KOPT-K1 (cell line): ENCODE data around the gene RMND5A.
"Not testable (repeated sequence)": the region's sequence is repeated elsewhere in the genome, so short reads cannot be mapped to it uniquely, and the experiment has no call there.

Experiments used
- H3K27ac ChIP-seq: fragments of 200-600 bp; sonication (generic); 2 replicates; pipeline ENCODE4 v1.5.1; 2016; ENCODE audit warnings: antibody characterized with exemption, mild to moderate bottlenecking, low read depth, low read length; ENCODE audit not compliant: poor library complexity, severe bottlenecking
- H3K36me3 ChIP-seq: fragments of 200-600 bp; sonication (generic); 2 replicates; pipeline ENCODE4 v1.5.1; 2017; ENCODE audit warnings: antibody characterized with exemption, mild to moderate bottlenecking, low read length, moderate library complexity; ENCODE audit not compliant: insufficient read depth
- H3K9me3 ChIP-seq: fragments of 200-600 bp; sonication (generic); 2 replicates; pipeline ENCODE4 v1.5.1; 2017; ENCODE audit warnings: antibody characterized with exemption, low read length, mild to moderate bottlenecking; ENCODE audit not compliant: insufficient read depth, poor library complexity, severe bottlenecking

The RMND5A gene

GRCh38 chr2:86700690-86701089, 19.4 kb upstream of the RMND5A start:
- no peak overlapping the region for H3K27ac ChIP-seq
- no peaks in the 10 kb centered on the region for H3K36me3 ChIP-seq
- H3K9me3 ChIP-seq, result peaks cover 6% of the 10 kb centered on the region

- no peaks in the 10 kb centered on the region for H3K9me3 ChIP-seq
- H3K27ac ChIP-seq, result no peak overlapping the region
- H3K36me3 ChIP-seq, result no peaks in the 10 kb centered on the region
Observed at GRCh38 chr2:86703704-86704361, 16.3 kb upstream of the RMND5A start.

GRCh38 chr2:86704459-86704971, 15.6 kb upstream of the RMND5A start:
- no peak overlapping the region for H3K27ac ChIP-seq
- no peaks in the 10 kb centered on the region for H3K36me3 ChIP-seq
- no peaks in the 10 kb centered on the region for H3K9me3 ChIP-seq

- no peak overlapping the region for H3K27ac ChIP-seq
- H3K36me3 ChIP-seq, result no peaks in the 10 kb centered on the region
- no peaks in the 10 kb centered on the region for H3K9me3 ChIP-seq
Observed at GRCh38 chr2:86706220-86706619, 13.9 kb upstream of the RMND5A start.

- Histone ChIP-seq H3K9me3 (no peaks in the 10 kb centered on the region), H3K36me3 (no peaks in the 10 kb centered on the region), H3K27ac (no peak overlapping the region)
Observed at GRCh38 chr2:86706935-86707334, 13.2 kb upstream of the RMND5A start.

GRCh38 chr2:86708126-86708525, 12.0 kb upstream of the RMND5A start:
- H3K36me3 ChIP-seq, H3K9me3 ChIP-seq, H3K27ac ChIP-seq: not testable (repeated sequence)

- H3K9me3 ChIP-seq, H3K36me3 ChIP-seq, H3K27ac ChIP-seq: not testable (repeated sequence)
Observed at GRCh38 chr2:86714579-86715173, 5.4 kb upstream of the RMND5A start.

- peak overlapping the region; percentile 68 for H3K27ac ChIP-seq
- H3K9me3 ChIP-seq, H3K36me3 ChIP-seq: not testable (repeated sequence)
Observed at GRCh38 chr2:86719263-86719636, 841 bp upstream of the RMND5A start.

GRCh38 chr2:86720540-86721320, 639 bp downstream of the RMND5A start:
- not testable (repeated sequence) for H3K9me3 ChIP-seq, H3K36me3 ChIP-seq
- H3K27ac ChIP-seq, result peak overlapping the region; percentile 68

- H3K36me3 ChIP-seq, H3K9me3 ChIP-seq, H3K27ac ChIP-seq: not testable (repeated sequence)
Observed at GRCh38 chr2:86725706-86726105, 5.6 kb downstream of the RMND5A start.

GRCh38 chr2:86732040-86732525, 12.0 kb downstream of the RMND5A start:
- H3K27ac ChIP-seq, H3K9me3 ChIP-seq, H3K36me3 ChIP-seq: not testable (repeated sequence)

GRCh38 chr2:86732837-86733236, 12.7 kb downstream of the RMND5A start:
- not testable (repeated sequence) for H3K9me3 ChIP-seq, H3K27ac ChIP-seq, H3K36me3 ChIP-seq

GRCh38 chr2:86733528-86733927, 13.4 kb downstream of the RMND5A start:
- not testable (repeated sequence) for H3K36me3 ChIP-seq, H3K27ac ChIP-seq, H3K9me3 ChIP-seq

- H3K27ac ChIP-seq, H3K9me3 ChIP-seq: not testable (repeated sequence)
Observed at GRCh38 chr2:86734896-86735295, 14.8 kb downstream of the RMND5A start.

GRCh38 chr2:86739485-86739884, 19.4 kb downstream of the RMND5A start:
- not testable (repeated sequence) for H3K9me3 ChIP-seq, H3K27ac ChIP-seq
- peaks cover 18% of the 10 kb centered on the region for H3K36me3 ChIP-seq

More at GRCh38 chr2:86734896-86735295, 14.8 kb downstream of the RMND5A start:
- not testable (repeated sequence) for H3K36me3 ChIP-seq
